Adrenal gland (tissue), 5 donors: ENCODE measurements around the gene IFT172.

Source experiments
- CTCF ChIP-seq, 6 experiments: fragments of 450-650 bp in 4 of 6; fragments of 200-600 bp in 2 of 6; sonication (generic) in 1 of 6; IDR thresholded peaks; 1 replicate in 5 of 6; 2 replicates in 1 of 6; pipeline versions ENCODE4 v1.5.1 to v1.8.0; 2016 to 2021; ENCODE audit warnings: antibody characterized with exemption in 6 of 6, mild to moderate bottlenecking in 2 of 6, moderate library complexity in 1 of 6
- POLR2A ChIP-seq, 2 donors: fragments of 450-650 bp; IDR thresholded peaks; one replicate each; pipeline ENCODE4 v1.6.1; 2017; ENCODE audit warnings: antibody characterized with exemption in 2 of 2, mild to moderate bottlenecking in 2 of 2, moderate library complexity in 1 of 2
- donor health status: DM: no; HTN: no; CAD: no.

GRCh38 chr2:27494944-27495554 lies 5.5 kb upstream of the IFT172 start, which contains the start of gene FNDC4:
- no peak for TF ChIP-seq CTCF (IDR thresholded peaks at IDR 0.05)
- peak; percentile 75 to 79 for TF ChIP-seq POLR2A (IDR thresholded peaks at IDR 0.05)
